ENCODE results near the gene EPHA10. TPM values are rescaled to one million over a fixed set of nuclear protein-coding genes. Genes with fewer than 3 reads are reported as not detected.
A peak's percentile ranks its signal among the peaks of the same experiment; 100 is the strongest.

The EPHA10 gene
- total RNA-seq, 4 donors from 2014 or later = 54.5 to 94.3 (median 77.6) TPM

- in situ Hi-C loops (cut with MboI; ENCODE audit: low pct_ligation_motif_present in 1 of 4, low pct_unique_long_range_greater_than_20kb in 1 of 4, low sequenced_read_pairs in 3 of 4) = loop anchor here in 1 of 4 donors (5.0 kb wide), 1 partner anchor 52 kb away; no protein-coding TSS in a partner anchor
- Histone ChIP-seq H3K4me3 (no peak overlapping the region), H3K9me3 (no peaks in the 10 kb centered on the region), H3K4me1 (peaks cover 12 to 34% (median 20%) of the 10 kb centered on the region in 4 donors), H3K27me3 (no peaks in the 10 kb centered on the region), H3K27ac (peak overlapping the region in 1 of 4 donors; percentile 97), H3K36me3 (peaks cover 0 to 17% (median 7%) of the 10 kb centered on the region in 4 donors)
- intact Hi-C loops (cut with DNase I; ENCODE audit: low total_unique reads) = loop anchor here (5.0 kb wide), 1 partner anchor 298 kb away; the partner anchor contains the start of gene MEAF6
- DNase-seq = no peak
- WGBS, 2 donors (ENCODE audit: low coverage in 1 of 2) = 52 to 88% methylated on average over 1 to 2 of the region's 2 CpGs
- no peak for TF ChIP-seq CTCF (IDR thresholded peaks at IDR 0.05)
- TF ChIP-seq EP300 (IDR thresholded peaks at IDR 0.05; ENCODE audit: low read depth) = no peak
- TF ChIP-seq POLR2AphosphoS5 (IDR thresholded peaks at IDR 0.05) = no peak
- TF ChIP-seq POLR2A (IDR thresholded peaks at IDR 0.05) = no peak
Measured at GRCh38 chr1:37809942-37810341, 45.0 kb upstream of the EPHA10 start.

GRCh38 chr1:37808369-37809319, 43.7 kb upstream of the EPHA10 start:
- DNase-seq = peak; percentile 79
- Histone ChIP-seq H3K4me3 (peak overlapping the region; percentile 85 to 98 (median 90)), H3K27me3 (no peaks in the 10 kb centered on the region), H3K4me1 (peaks cover 12 to 34% (median 20%) of the 10 kb centered on the region in 4 donors), H3K36me3 (peaks cover 0 to 29% (median 16%) of the 10 kb centered on the region in 4 donors), H3K9me3 (no peaks in the 10 kb centered on the region), H3K27ac (peak overlapping the region; percentile 95 to 97 (median 97))
- TF ChIP-seq CTCF (IDR thresholded peaks at IDR 0.05) (no peak), POLR2AphosphoS5 (IDR thresholded peaks at IDR 0.05) (peak in 2 of 3 donors; percentile 26 to 37)
- intact Hi-C loops (cut with DNase I; ENCODE audit: low total_unique reads) = no loop called here
- in situ Hi-C loops (cut with MboI; ENCODE audit: low pct_ligation_motif_present in 1 of 4, low pct_unique_long_range_greater_than_20kb in 1 of 4, low sequenced_read_pairs in 3 of 4) = loop anchor here in 1 of 4 donors (5.0 kb wide), 1 partner anchor 54 kb away; no protein-coding TSS in a partner anchor
- WGBS, 2 donors (ENCODE audit: low coverage in 1 of 2) = 6 to 7% methylated on average over 3 to 41 of the region's 54 CpGs

- intact Hi-C loops (cut with DNase I; ENCODE audit: low total_unique reads) (no loop called here), in situ Hi-C loops (cut with MboI; ENCODE audit: low pct_ligation_motif_present in 1 of 4, low pct_unique_long_range_greater_than_20kb in 1 of 4, low sequenced_read_pairs in 3 of 4) (loop anchor here in 1 of 4 donors (5.0 kb wide), 1 partner anchor 55 kb away; no protein-coding TSS in a partner anchor)
- TF ChIP-seq POLR2A (IDR thresholded peaks at IDR 0.05) (peak; percentile 82), POLR2AphosphoS5 (IDR thresholded peaks at IDR 0.05) (peak; percentile 88 to 97 (median 96)), EP300 (IDR thresholded peaks at IDR 0.05; ENCODE audit: low read depth) (no peak)
- Histone ChIP-seq H3K27ac (peak within 1 kb of the TSS; percentile 95 to 97 (median 97)), H3K36me3 (peaks cover 0 to 36% (median 20%) of the 10 kb centered on the region in 4 donors), H3K9me3 (no peaks in the 10 kb centered on the region), H3K4me1 (peaks cover 12 to 34% (median 20%) of the 10 kb centered on the region in 4 donors), H3K27me3 (no peaks in the 10 kb centered on the region), H3K4me3 (peak within 1 kb of the TSS; percentile 85 to 98 (median 90))
- peak; percentile 96 for DNase-seq
- WGBS, 2 donors (ENCODE audit: low coverage in 1 of 2) = 0% methylated on average over 1 to 60 of the region's 95 CpGs
Measured at GRCh38 chr1:37807555-37808368, 42.8 kb upstream of the EPHA10 start, which contains the start of the genes C1orf122 and YRDC. TSS of gene C1orf122 (plus strand) at chr1:37807790. CDS start at chr1:37808405, 615 bp downstream. TSS of gene YRDC (minus strand) at chr1:37808208. CDS start at chr1:37808180, 28 bp downstream.

- intact Hi-C loops (cut with DNase I; ENCODE audit: low total_unique reads) = no loop called here
- DNase-seq = no peak
- Histone ChIP-seq H3K36me3 (peaks cover 0 to 41% (median 23%) of the 10 kb centered on the region in 4 donors), H3K4me1 (peaks cover 12 to 34% (median 20%) of the 10 kb centered on the region in 4 donors), H3K27ac (peak overlapping the region; percentile 95 to 97 (median 97)), H3K27me3 (no peaks in the 10 kb centered on the region), H3K9me3 (no peaks in the 10 kb centered on the region), H3K4me3 (peak overlapping the region; percentile 85 to 98 (median 90))
- in situ Hi-C loops (cut with MboI; ENCODE audit: low pct_ligation_motif_present in 1 of 4, low pct_unique_long_range_greater_than_20kb in 1 of 4, low sequenced_read_pairs in 3 of 4) = loop anchor here in 1 of 4 donors (5.0 kb wide), 1 partner anchor 55 kb away; no protein-coding TSS in a partner anchor
- WGBS, 2 donors (ENCODE audit: low coverage in 1 of 2) = 0 to 9% methylated on average over 3 to 9 of the region's 9 CpGs
- TF ChIP-seq CTCF (IDR thresholded peaks at IDR 0.05) (no peak), EP300 (IDR thresholded peaks at IDR 0.05; ENCODE audit: low read depth) (no peak), POLR2A (IDR thresholded peaks at IDR 0.05) (no peak), POLR2AphosphoS5 (IDR thresholded peaks at IDR 0.05) (no peak)
Measured at GRCh38 chr1:37807220-37807554, 42.3 kb upstream of the EPHA10 start.
